Measurements from ENCODE around the gene MYL10. TPM values are rescaled to one million over a fixed set of nuclear protein-coding genes. Genes with fewer than 3 reads are reported as not detected.

MYL10 gene
- total and polyA plus RNA-seq, 10 of the 15 experiments (the other 5 are each of a cell fraction or from before 2014, with no cell fraction given): not detected

DNA sequence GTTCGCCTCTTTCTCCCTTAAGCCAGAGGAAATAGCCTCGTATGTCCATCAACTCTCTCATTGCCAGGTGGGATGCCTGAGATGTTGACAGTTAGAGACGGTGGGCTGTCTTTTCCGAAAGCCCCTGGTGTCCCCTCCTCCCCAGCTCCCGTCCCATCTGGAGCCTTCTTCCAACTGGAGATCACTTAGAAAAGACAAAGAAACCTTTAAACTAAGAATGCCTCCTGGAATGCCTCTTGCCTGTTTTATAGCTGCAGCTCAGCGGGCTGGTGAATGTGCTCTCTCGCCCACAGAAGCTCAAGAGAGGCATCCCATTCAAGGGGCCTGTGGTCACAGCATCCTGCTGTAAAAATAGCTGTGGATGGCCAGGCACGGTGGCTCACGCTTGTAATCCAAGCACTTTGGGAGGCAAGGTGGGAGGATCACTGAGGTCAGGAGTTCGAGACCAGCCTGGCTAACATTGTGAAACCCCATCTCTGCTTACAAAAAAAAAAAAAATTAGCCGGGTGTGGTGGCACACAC is 5.2 kb upstream of the MYL10 start:
- no peaks in the 10 kb centered on the region for H3K36me3 ChIP-seq (ENCODE audit: control insufficient read depth in 2 of 2, insufficient read depth in 2 of 2, low read length in 1 of 2)
- H3K27me3 ChIP-seq (replicated peaks in 1 of 2; ENCODE audit: control insufficient read depth in 2 of 2, insufficient read depth in 2 of 2, low read length in 1 of 2): peaks cover 0 to 3% of the 10 kb centered on the region in 2 experiments; a peak in 2 of 4 replicates
- no peak overlapping the region for H3K4me3 ChIP-seq
- H3K4me1 ChIP-seq (ENCODE audit: control insufficient read depth, insufficient read depth, low read length): no peaks in the 10 kb centered on the region
- POLR2A ChIA-PET: no interaction called here
- 60% methylated on average over 11 of the region's 11 CpGs for WGBS (ENCODE audit: insufficient coverage, insufficient replicate concordance, low lambda C conversion rate, missing lambda C conversion rate)
- TF ChIP-seq ZBED1 (IDR thresholded peaks at IDR 0.05; ENCODE audit: borderline replicate concordance) (no peak), ZNF207 (IDR thresholded peaks at IDR 0.05; ENCODE audit: borderline replicate concordance) (no peak), IKZF1 (conservative IDR thresholded peaks at IDR 0.05) (no peak), NBN (IDR thresholded peaks at IDR 0.05) (no peak), TCF3 (IDR thresholded peaks at IDR 0.05; ENCODE audit: borderline replicate concordance, insufficient read depth, low read depth, low read length) (no peak), ETV6 (conservative IDR thresholded peaks at IDR 0.05 in 1 of 2, IDR thresholded peaks at IDR 0.05 in 1 of 2; ENCODE audit: borderline replicate concordance in 1 of 2, low read depth in 1 of 2) (no peak), PAX5 (IDR thresholded peaks at IDR 0.05; ENCODE audit: borderline replicate concordance, low read depth, low read length) (no peak), KDM1A (IDR thresholded peaks at IDR 0.05; ENCODE audit: borderline replicate concordance) (no peak), YBX1 (IDR thresholded peaks at IDR 0.05) (no peak), KAT2A (conservative IDR thresholded peaks at IDR 0.05; ENCODE audit: control insufficient read depth, low read depth, low read length) (no peak), EGR1 (IDR thresholded peaks at IDR 0.05; ENCODE audit: borderline replicate concordance in 1 of 2, low read depth in 2 of 2, low read length in 2 of 2) (no peak), BCL11A (IDR thresholded peaks at IDR 0.05; ENCODE audit: low read depth, low read length) (no peak), MTA2 (IDR thresholded peaks at IDR 0.05; ENCODE audit: low read depth) (no peak), HDGF (IDR thresholded peaks at IDR 0.05) (no peak)
- TF ChIP-seq, protein P1, sequence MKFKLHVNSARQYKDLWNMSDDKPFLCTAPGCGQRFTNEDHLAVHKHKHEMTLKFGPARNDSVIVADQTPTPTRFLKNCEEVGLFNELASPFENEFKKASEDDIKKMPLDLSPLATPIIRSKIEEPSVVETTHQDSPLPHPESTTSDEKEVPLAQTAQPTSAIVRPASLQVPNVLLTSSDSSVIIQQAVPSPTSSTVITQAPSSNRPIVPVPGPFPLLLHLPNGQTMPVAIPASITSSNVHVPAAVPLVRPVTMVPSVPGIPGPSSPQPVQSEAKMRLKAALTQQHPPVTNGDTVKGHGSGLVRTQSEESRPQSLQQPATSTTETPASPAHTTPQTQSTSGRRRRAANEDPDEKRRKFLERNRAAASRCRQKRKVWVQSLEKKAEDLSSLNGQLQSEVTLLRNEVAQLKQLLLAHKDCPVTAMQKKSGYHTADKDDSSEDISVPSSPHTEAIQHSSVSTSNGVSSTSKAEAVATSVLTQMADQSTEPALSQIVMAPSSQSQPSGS (IDR thresholded peaks at IDR 0.05; ENCODE audit: low read length): no peak
- TF ChIP-seq, protein P2, sequence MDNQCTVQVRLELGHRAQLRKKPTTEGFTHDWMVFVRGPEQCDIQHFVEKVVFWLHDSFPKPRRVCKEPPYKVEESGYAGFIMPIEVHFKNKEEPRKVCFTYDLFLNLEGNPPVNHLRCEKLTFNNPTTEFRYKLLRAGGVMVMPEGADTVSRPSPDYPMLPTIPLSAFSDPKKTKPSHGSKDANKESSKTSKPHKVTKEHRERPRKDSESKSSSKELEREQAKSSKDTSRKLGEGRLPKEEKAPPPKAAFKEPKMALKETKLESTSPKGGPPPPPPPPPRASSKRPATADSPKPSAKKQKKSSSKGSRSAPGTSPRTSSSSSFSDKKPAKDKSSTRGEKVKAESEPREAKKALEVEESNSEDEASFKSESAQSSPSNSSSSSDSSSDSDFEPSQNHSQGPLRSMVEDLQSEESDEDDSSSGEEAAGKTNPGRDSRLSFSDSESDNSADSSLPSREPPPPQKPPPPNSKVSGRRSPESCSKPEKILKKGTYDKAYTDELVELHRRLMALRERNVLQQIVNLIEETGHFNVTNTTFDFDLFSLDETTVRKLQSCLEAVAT (IDR thresholded peaks at IDR 0.05): no peak
- in situ Hi-C loops (cut with MboI) (no loop called here), intact Hi-C loops (cut with micrococcal nuclease; ENCODE audit: unreplicated experiment) (no loop called here)
- H3K27ac ChIP-seq (ENCODE audit: control insufficient read depth, insufficient read depth): no peak overlapping the region
- no TSS peak for BruUV-seq (replicated peaks)
- DNase-seq (ENCODE audit: low read depth, low spot score) (no peak), FAIRE-seq (no peak), ATAC-seq (no peak)
- SMC1A ChIA-PET (ENCODE audit: uncharacterized antibody, unreplicated experiment): interaction anchor here (0.7 kb wide), 1 partner anchor 262 kb away, joined by 4 read pairs; no protein-coding TSS in a partner anchor
- H3K9me3 ChIP-seq (replicated peaks; ENCODE audit: control insufficient read depth, insufficient read depth, low read length): no peaks in the 10 kb centered on the region
- RAD21 ChIA-PET (ENCODE audit: unreplicated experiment): no interaction called here
- no peaks in the 10 kb centered on the region for H4K20me1 ChIP-seq (ENCODE audit: control insufficient read depth, insufficient read depth)
- no peak overlapping the region for H3K4me2 ChIP-seq (ENCODE audit: control insufficient read depth, insufficient read depth)
- CTCF ChIA-PET: interaction anchor here (0.6 kb wide), 1 partner anchor 643 kb away, joined by 3 read pairs; no protein-coding TSS in a partner anchor
- H3K9ac ChIP-seq (ENCODE audit: control insufficient read depth, insufficient read depth, low read length): no peak overlapping the region
- H2AFZ ChIP-seq (ENCODE audit: control insufficient read depth, low read depth, low read length): no peak overlapping the region
- H3K79me2 ChIP-seq (ENCODE audit: control insufficient read depth, insufficient read depth, low read length): no peaks in the 10 kb centered on the region
